GM18858 (cell line): ENCODE measurements around the gene USH2A.

ENCODE experiments used
- ATAC-seq: cut with Tn5 transposase; IDR thresholded peaks from one replicate; pipeline ENCODE4 v1.9.1; 2021; ENCODE audit not compliant: unreplicated experiment

The USH2A gene

GRCh38 chr1:216303690-216304089 is 119.6 kb downstream of the USH2A start:
- no peak for ATAC-seq

- no peak for ATAC-seq
Observed at GRCh38 chr1:216293683-216294082, 129.6 kb downstream of the USH2A start.

DNA sequence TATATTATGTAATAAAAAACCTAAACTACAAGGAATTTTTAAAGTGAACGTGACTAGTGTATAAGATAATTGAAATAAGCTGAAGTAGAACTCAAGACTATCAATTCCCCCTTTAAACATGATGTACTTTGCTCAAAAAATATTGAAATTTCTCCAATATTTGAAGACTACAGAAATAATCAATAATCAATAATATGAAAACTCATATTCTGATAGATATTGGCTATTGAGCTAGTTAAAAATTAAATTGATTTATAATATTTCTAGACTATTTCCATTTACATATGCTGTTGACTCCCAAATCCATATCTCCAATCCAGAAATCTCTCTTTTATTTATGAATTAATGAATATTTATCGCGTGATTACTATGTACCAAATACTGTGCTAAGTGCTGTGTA is 133.2 kb downstream of the USH2A start:
- no peak for ATAC-seq

DNA sequence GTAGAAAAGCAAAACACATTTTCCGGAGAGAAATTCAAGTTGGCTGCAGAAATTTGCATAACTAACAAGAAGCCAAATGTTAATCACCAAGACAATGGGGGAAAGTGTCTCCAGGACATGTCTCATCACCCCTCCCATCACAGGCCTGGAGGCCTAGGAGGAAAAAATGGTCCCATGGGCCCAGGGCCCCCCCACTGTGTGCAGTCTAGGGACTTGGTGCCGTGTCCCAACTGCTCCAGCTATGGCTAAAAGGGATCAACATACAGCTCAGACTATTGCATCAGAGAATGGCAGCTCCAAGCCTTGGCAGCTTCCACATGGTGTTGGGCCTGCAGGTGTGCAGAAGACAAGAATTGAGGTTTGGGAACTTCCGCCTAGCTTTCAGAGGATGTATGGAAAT is 138.2 kb downstream of the USH2A start:
- ATAC-seq, result no peak

- ATAC-seq, result no peak
Observed at GRCh38 chr1:216281757-216282156, 141.5 kb downstream of the USH2A start.

DNA sequence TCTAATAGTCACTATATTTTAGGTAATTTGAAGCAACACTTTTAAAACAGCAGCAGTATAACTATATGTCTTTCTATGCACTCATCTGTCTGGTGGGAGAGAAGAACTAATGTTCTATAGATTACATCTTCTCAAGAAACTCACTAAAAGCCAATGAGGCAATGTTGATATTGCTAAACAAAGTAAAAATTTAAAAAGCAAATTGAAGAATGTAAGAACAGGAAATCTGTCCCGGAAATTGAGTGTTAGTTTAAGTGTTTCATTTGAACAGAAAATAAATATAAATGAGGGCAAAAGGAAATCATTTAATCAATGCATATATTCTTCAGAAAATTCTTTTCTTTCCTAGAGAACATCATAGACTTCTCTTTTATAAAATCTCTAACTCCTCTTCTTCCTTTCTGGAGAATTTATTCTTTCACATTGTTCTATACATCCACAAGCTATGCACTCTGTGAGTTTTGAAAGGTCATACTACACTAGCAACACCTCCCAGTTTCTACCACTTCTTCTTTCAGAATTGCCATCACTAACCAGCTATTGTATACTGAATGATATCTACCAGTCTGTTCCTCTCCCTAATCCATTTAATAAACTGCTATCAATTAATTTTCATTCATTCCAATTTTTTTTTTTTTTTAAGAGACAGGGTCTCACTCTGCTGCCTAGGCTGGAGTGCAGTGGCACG is 153.0 kb downstream of the USH2A start:
- no peak for ATAC-seq

GRCh38 chr1:216261631-216262030 is 161.6 kb downstream of the USH2A start:
- ATAC-seq, result no peak

DNA sequence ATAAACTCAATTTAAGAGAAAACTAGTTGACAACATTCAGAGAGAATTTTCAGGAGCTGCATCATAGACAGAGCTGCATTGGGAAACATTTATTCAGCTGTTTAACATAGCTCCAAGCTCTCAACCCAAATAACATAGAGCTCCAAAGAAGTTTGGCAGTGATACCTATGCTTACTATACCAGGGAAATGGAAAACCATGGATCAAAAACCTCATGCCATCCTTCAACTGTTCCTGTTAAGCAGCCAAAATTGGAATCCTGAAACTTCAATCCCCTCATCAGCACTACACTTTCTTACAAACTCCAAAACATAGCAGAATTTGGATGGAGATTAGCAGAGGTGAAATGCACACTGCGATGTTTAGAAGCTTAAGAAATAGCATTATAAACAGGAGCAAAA is 164.4 kb downstream of the USH2A start:
- no peak for ATAC-seq

GRCh38 chr1:216258386-216258785 is 164.9 kb downstream of the USH2A start:
- ATAC-seq, result no peak

GRCh38 chr1:216250861-216251260 is 172.4 kb downstream of the USH2A start:
- no peak for ATAC-seq

DNA sequence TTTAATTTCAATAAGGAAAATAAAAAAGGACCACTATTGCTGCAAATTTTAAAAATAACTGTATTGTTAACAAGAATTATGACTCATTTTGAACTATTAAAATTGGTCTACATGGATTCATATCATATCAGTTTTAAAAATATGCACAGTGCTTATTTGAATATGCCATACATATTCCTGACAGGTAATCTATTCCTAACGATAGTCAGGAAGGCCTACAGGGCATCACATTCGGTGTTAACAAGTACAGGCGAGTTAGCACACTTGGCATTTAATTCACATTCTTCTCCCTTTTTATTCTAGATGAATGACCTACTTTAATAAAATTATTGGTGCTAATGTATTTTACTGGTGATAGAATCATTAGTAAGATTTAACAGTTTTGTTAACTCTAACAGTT is 174.6 kb downstream of the USH2A start:
- ATAC-seq, result no peak

DNA sequence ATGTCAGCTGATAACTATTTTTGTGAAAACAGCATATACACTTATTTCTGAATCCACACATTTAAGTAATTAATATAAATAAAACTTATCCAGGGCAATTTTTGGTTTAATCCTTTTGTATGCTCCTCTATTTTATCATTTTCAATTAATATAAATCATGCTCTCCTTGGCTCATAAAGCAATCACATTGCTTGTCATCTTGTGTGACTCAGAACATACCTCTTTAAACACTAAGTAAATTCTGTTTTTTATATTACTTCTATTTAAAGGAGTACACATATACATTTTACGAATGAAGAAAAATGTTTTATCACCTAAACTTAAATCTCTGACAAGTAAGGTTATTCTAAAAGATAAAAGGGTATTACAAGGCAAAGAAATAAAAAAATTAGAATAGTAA is 175.3 kb downstream of the USH2A start:
- no peak for ATAC-seq

DNA sequence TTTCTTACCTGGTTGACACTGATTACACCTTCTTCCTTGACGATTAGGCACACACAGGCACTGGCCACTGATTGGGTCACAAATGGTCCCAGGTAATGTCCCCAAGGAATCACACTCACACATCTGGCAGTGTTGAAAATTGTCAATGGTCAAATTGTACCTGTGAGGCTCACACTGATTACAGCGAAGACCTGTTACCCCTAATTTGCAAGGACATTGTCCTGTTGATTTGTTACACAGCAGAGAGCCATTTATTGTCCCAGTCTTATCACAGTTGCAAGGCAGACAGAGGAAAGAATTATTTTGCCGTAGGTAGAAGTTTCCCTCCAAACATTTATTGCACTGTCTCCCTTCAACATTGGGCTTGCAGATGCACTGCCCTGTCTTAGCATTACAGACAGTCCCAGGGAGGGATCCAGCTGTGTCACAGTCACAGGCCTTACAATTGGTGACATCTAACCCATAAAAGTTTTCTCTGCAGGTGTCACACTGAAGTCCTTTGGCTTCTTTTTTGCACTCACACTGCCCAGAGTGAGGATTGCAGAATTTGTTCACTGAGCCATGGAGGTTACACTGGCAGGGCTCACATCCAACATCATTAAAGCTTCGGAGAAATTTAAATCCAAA is 176.6 kb downstream of the USH2A start:
- no peak for ATAC-seq

DNA sequence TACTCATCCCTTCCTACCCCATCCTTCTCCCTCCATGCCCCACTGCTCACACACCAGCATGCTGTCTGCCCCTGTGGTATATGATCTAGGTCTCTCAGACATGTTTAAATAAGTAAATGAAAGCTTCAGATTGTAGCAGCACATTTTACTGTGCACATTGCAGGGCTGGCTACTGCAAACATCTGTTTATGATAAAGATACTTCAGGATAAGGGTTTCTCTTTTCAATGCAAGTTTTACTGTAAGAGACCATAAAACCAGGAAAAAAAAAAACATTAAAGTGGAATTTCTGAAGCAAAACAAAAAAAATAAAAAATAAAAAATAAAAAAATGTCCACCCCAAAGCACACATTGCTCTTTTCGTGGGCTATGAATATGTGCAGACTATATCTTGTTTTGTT is 184.4 kb downstream of the USH2A start:
- no peak for ATAC-seq

DNA sequence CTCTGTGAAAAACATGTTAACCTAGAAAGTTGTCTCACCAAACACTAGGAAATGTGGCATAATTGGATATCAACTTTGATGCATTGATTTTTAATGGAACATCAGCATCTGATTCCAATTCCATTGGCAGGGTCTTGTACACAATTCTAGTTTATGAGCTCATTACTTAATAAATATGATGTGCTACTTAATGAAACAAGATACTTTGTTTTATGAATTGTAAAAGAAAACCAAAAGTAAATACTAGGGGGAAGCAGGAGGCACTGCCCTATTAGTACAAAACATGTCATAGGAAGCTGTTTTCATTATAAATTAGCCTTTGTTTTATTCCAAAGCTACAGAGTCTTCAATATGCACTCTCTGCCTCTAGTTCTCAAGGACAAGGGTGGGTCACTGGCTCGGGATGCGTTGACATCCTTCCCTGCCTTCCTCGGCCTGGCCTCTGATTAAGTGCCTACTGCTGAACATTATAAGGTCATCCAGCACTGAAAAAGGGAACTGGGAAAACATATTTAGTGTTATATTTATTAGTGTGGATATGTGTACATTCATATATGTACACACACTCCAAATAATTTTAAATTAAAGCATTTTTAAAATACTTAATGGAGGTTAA is 185.2 kb downstream of the USH2A start:
- ATAC-seq, result no peak

GRCh38 chr1:216224233-216224632 is 199.0 kb downstream of the USH2A start:
- ATAC-seq, result no peak

DNA sequence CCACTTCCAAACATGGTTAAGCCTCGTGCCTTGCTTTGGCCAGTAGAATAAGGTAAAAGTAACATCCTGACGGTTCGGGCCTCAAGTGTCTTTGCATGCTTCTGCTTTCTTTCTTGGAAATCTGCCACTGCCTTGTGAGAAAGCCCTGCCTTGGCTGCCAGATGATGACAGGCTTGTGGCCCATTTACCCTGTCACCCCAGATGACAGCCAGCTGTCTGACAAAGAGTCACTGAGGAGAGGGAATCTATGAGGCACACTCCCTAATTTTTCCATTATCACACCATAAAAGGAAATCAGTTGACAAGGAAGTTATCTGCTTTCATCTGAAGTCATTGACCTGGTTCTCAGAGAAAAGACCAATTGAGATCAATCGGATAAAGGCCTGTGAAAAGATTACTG is 199.8 kb downstream of the USH2A start:
- ATAC-seq, result no peak

DNA sequence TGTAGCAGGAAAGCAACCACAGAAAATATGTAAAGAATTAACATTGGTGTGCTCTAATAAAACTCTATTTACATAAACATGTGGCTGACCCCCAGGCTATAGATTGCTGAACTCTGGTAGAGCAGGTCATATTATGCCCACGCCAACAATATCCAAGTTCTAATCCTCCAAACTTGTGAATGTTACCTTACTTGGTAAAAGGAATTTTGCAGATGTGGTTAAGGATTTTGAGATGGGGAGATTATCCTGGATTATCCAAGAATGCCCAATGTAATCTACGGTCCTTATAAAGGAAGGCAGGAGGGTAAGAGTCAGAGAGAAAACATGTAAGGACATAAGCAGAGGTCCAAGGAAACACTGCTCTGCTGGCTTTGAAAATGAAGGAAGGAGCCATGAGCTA is 201.0 kb downstream of the USH2A start:
- ATAC-seq, result no peak

DNA sequence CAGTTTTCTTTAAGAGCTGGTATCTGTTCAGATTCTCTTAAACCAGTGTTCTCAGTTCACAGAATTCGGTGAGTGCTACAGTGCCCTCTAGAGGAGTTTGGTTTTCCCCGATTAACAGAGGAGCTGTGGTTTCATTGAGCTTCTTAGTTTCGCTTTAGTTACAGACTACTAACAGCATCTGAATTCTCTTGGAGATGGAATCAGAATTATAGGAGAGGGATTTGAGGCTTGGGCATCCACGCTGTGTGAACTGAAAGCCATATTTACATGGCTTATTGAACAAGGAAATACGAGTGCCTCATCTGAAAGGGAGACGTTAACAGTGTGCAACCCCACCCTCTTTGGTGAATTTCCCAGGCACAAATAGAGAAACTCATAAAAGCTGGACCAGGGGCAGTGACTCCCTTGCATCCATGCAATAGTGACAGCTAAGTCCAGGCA is 202.0 kb downstream of the USH2A start:
- ATAC-seq, result peak; percentile 99

DNA sequence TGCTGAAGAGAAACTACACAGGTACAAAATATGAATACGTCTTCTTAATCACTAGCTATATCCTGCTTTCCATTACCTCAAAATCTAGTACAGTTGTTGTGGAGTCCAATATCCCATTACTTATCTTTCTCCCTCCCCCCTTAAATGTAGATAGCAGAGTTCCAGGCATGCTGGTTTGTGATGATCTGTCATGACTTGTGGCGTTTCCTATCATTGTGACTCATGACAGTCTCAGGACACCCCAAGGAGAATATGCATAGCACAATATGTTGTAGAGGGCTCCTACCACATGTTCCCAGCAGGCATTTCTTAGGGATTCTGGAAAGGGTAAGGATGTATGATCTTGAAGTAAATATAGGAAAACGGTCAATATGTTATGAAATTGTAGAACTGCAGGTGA is 206.9 kb downstream of the USH2A start:
- ATAC-seq, result no peak

DNA sequence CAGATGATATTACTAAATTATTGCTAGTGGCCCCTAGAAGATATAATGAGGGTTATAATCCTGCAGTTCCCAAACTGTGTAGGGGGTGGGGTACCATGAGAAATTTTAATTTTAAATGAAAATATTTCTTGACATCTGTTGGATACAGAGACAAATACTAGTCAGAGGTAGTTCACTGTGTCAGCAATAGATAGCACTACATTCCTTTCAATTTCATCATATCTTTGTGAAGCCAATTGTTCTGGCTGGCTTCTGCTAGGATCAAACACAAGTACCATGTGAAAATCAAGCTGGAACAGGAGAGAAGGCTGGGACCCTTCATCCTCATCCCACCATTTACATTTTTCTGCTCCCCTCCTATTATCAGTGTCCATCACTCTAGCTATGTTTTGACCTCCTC is 208.1 kb downstream of the USH2A start:
- ATAC-seq, result no peak

- ATAC-seq, result no peak
Observed at GRCh38 chr1:216212826-216213225, 210.4 kb downstream of the USH2A start.

DNA sequence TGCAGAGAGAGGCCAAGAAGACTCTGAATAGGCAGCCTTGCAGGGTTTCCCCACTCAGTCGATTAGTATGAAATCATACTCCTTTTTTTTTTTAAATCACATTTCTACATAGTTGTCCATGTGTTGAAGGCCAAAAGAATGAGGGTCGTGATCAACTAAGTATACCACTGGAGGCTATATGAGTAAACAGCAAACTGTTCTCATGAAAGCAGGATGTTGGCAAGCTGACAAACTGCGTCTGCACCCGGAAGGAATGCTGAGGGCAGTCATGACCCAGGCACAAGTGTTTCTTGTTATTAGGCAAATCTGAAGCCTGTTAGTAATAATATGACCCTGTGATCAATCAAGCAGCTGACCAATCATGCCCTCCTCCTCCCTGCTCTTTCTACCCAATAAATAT is 213.2 kb downstream of the USH2A start:
- no peak for ATAC-seq
